DMS53 treated with DMSO at 0.1 percent for 48 hours (cell line): ENCODE data around the gene KLHL13.

ENCODE experiments used
- DNase-seq: peaks from one replicate; lab custom pipeline; 2025; ENCODE audit not compliant: unreplicated experiment; lab: John Stamatoyannopoulos, UW

KLHL13 gene

GRCh38 chrX:117892469-117892868, 224.1 kb downstream of the KLHL13 start:
- DNase-seq: no peak

- DNase-seq: no peak
Observed at GRCh38 chrX:117871796-117872195, 244.8 kb downstream of the KLHL13 start.

- no peak for DNase-seq
Observed at GRCh38 chrX:117860517-117860916, 256.1 kb downstream of the KLHL13 start.

- DNase-seq: no peak
Observed at GRCh38 chrX:117854806-117855205, 261.8 kb downstream of the KLHL13 start.

- DNase-seq: no peak
Observed at GRCh38 chrX:117851025-117851424, 265.6 kb downstream of the KLHL13 start.
